Ascending aorta (tissue), 2 donors: ENCODE results near the gene CFAP77. TPM values are rescaled to one million over a fixed set of nuclear protein-coding genes. Genes with fewer than 3 reads are reported as not detected.

Experiments
- DNase-seq, 2 donors: peaks; one replicate each; pipeline ENCODE4 v3.0.0-alpha.2; 2019; ENCODE audit warnings: low spot score in 2 of 2
- H3K27ac ChIP-seq, 2 donors: fragments of 200-600 bp; sonication (generic); one replicate each; pipeline ENCODE4 v1.5.1; 2016 to 2017; ENCODE audit warnings: mild to moderate bottlenecking in 1 of 2
- H3K27me3 ChIP-seq: fragments of 200-600 bp; sonication (generic); one replicate; pipeline ENCODE4 v1.5.1; 2017
- H3K36me3 ChIP-seq, 2 donors: fragments of 200-600 bp; sonication (generic); one replicate each; pipeline ENCODE4 v1.5.1; 2016
- H3K4me1 ChIP-seq, 2 donors: fragments of 200-600 bp; sonication (generic); one replicate each; pipeline ENCODE4 v1.5.1; 2016 to 2017; ENCODE audit warnings: mild to moderate bottlenecking in 1 of 2
- H3K4me3 ChIP-seq, 2 donors: fragments of 200-600 bp; sonication (generic); one replicate each; pipeline ENCODE4 v1.5.1; 2016 to 2017; ENCODE audit warnings: mild to moderate bottlenecking in 1 of 2
- H3K9me3 ChIP-seq, 2 donors: fragments of 200-600 bp; sonication (generic); one replicate each; pipeline ENCODE4 v1.5.1; 2016
- CTCF ChIP-seq, 3 experiments: fragments of 200-600 bp in 2 of 3; fragments of 450-650 bp in 1 of 3; sonication (generic) in 2 of 3; IDR thresholded peaks; one replicate each; pipeline ENCODE4 v1.5.1; 2016 to 2019; ENCODE audit warnings: antibody characterized with exemption in 3 of 3, mild to moderate bottlenecking in 1 of 3, moderate library complexity in 1 of 3
- intact Hi-C: fragments of 100-400 bp; cut with DNase I; formaldehyde crosslinking; loops from one replicate; pipeline ENCODE4 v1.15.1; 2023
- total RNA-seq: library from RNA; depleted of rRNA; stranded (reverse); fragments of >200 nt; gene quantifications from one replicate; pipeline ENCODE4 v1.1.0, GENCODE V29; 2016

The CFAP77 gene
- total RNA-seq, 1 donor from 2014 or later, result not detected

- Histone ChIP-seq H3K9me3 (no peaks in the 10 kb centered on the region), H3K4me3 (no peak overlapping the region), H3K27ac (no peak overlapping the region), H3K36me3 (no peaks in the 10 kb centered on the region), H3K4me1 (no peaks in the 10 kb centered on the region), H3K27me3 (no peaks in the 10 kb centered on the region)
- intact Hi-C loops, result no loop called here
- no peak for DNase-seq
- TF ChIP-seq CTCF (IDR thresholded peaks at IDR 0.05), result no peak
These were observed 106.9 kb downstream of the CFAP77 start for GRCh38 chr9:132516911-132517310.

GRCh38 chr9:132517815-132518550 lies 108.0 kb downstream of the CFAP77 start:
- no peak overlapping the region for H3K27ac ChIP-seq
- no peak overlapping the region for H3K4me3 ChIP-seq
- no peaks in the 10 kb centered on the region for H3K27me3 ChIP-seq
- no peaks in the 10 kb centered on the region for H3K9me3 ChIP-seq
- H3K4me1 ChIP-seq, result no peaks in the 10 kb centered on the region
- no peaks in the 10 kb centered on the region for H3K36me3 ChIP-seq
- intact Hi-C loops, result no loop called here
- no peak for DNase-seq
- TF ChIP-seq CTCF (IDR thresholded peaks at IDR 0.05), result no peak

- H3K36me3 ChIP-seq, result no peaks in the 10 kb centered on the region
- H3K4me3 ChIP-seq, result no peak overlapping the region
- H3K27ac ChIP-seq, result no peak overlapping the region
- TF ChIP-seq CTCF (IDR thresholded peaks at IDR 0.05), result no peak
- no peaks in the 10 kb centered on the region for H3K9me3 ChIP-seq
- H3K27me3 ChIP-seq, result no peaks in the 10 kb centered on the region
- intact Hi-C loops, result no loop called here
- no peaks in the 10 kb centered on the region for H3K4me1 ChIP-seq
- DNase-seq, result no peak
These were observed 108.6 kb downstream of the CFAP77 start for GRCh38 chr9:132518626-132519025.

GRCh38 chr9:132519033-132519432 lies 109.0 kb downstream of the CFAP77 start:
- Histone ChIP-seq H3K27ac (no peak overlapping the region), H3K9me3 (no peaks in the 10 kb centered on the region), H3K4me1 (no peaks in the 10 kb centered on the region), H3K4me3 (no peak overlapping the region), H3K27me3 (no peaks in the 10 kb centered on the region), H3K36me3 (no peaks in the 10 kb centered on the region)
- intact Hi-C loops, result no loop called here
- DNase-seq, result no peak
- TF ChIP-seq CTCF (IDR thresholded peaks at IDR 0.05), result no peak

GRCh38 chr9:132520612-132521011 lies 110.6 kb downstream of the CFAP77 start:
- Histone ChIP-seq H3K27me3 (no peaks in the 10 kb centered on the region), H3K4me1 (no peaks in the 10 kb centered on the region), H3K4me3 (no peak overlapping the region), H3K36me3 (no peaks in the 10 kb centered on the region), H3K9me3 (no peaks in the 10 kb centered on the region), H3K27ac (no peak overlapping the region)
- TF ChIP-seq CTCF (IDR thresholded peaks at IDR 0.05), result no peak
- no peak for DNase-seq
- intact Hi-C loops, result no loop called here
